IMR-90 (cell line): ENCODE measurements around the gene SLC6A9. TPM values are rescaled to one million over a fixed set of nuclear protein-coding genes. Genes with fewer than 3 reads are reported as not detected.
A peak's percentile ranks its signal among the peaks of the same experiment; 100 is the strongest.

Experiments used
- ATAC-seq: fragments of 200-7000 bp; cut with Tn5 transposase; 2 replicates; pipeline ENCODE4 v1.9.1; 2020; ENCODE audit warnings: low read depth, mild to moderate bottlenecking, moderate library complexity
- BruUV-seq: library from RNA; stranded (reverse); fragments of 400-500 nt; replicated peaks from 2 replicates; lab custom pipeline; 2021; lab: Mats Ljungman, UMichigan
- CTCF ChIA-PET: fragments of 300-600 bp; formaldehyde crosslinking; extraction: SDS; loops from one replicate; lab custom pipeline; 2021; ENCODE audit warnings: antibody characterized with exemption; lab: Yijun Ruan, JAX
- POLR2A ChIA-PET: fragments of 300-600 bp; sonication (Branson Sonifier 250); formaldehyde crosslinking; loops from one replicate; lab custom pipeline; 2022; ENCODE audit warnings: antibody characterized with exemption; ENCODE audit not compliant: unreplicated experiment; lab: Charles Lee
- DNase-seq: peaks from one replicate; pipeline ENCODE4 v3.0.0; 2013
- H2AFZ ChIP-seq: replicated peaks from 2 replicates; pipeline ENCODE3; 2013; ENCODE audit warnings: low read length, mild to moderate bottlenecking; ENCODE audit not compliant: poor library complexity
- H2AK5ac ChIP-seq: 2 replicates; pipeline ENCODE4 v1.6.1; 2013; ENCODE audit warnings: low read depth, low read length, inconsistent platforms
- H2AK9ac ChIP-seq: replicated peaks from 2 replicates; pipeline ENCODE3; 2013; ENCODE audit warnings: mild to moderate bottlenecking, low read depth, low read length, moderate library complexity; ENCODE audit not compliant: poor library complexity
- H2BK120ac ChIP-seq: 2 replicates; pipeline ENCODE4 v1.6.1; 2013; ENCODE audit warnings: low read depth, low read length, inconsistent platforms
- H2BK15ac ChIP-seq: 3 replicates; pipeline ENCODE4 v1.6.1; 2013; ENCODE audit warnings: low read depth, low read length, inconsistent platforms
- H2BK20ac ChIP-seq: 2 replicates; pipeline ENCODE4 v1.6.1; 2013; ENCODE audit warnings: low read depth, mild to moderate bottlenecking, inconsistent platforms, low read length, moderate library complexity
- H2BK5ac ChIP-seq: 2 replicates; pipeline ENCODE4 v1.6.1; 2013; ENCODE audit warnings: mild to moderate bottlenecking, low read depth, low read length, inconsistent platforms; ENCODE audit not compliant: poor library complexity, severe bottlenecking
- H3K14ac ChIP-seq: replicated peaks from 2 replicates; pipeline ENCODE4 v1.6.1; 2013; ENCODE audit warnings: low read depth, low read length, inconsistent platforms
- H3K18ac ChIP-seq: 2 replicates; pipeline ENCODE4 v1.6.1; 2013; ENCODE audit warnings: low read depth, low read length, control low read depth
- H3K23ac ChIP-seq: 2 replicates; pipeline ENCODE4 v1.6.1; 2013; ENCODE audit warnings: low read depth, low read length, inconsistent platforms
- H3K27ac ChIP-seq: 2 replicates; pipeline ENCODE4 v1.5.1; 2013; ENCODE audit warnings: mild to moderate bottlenecking, control low read depth, low read length; ENCODE audit not compliant: insufficient read depth
- H3K27me3 ChIP-seq: 2 replicates; pipeline ENCODE4 v1.6.1; 2013; ENCODE audit warnings: low read length; ENCODE audit not compliant: control insufficient read depth, insufficient read depth
- H3K36me3 ChIP-seq: 2 replicates; pipeline ENCODE4 v1.6.1; 2013; ENCODE audit warnings: low read length, mixed read lengths; ENCODE audit not compliant: control insufficient read depth, insufficient read depth
- H3K4ac ChIP-seq: 2 replicates; pipeline ENCODE4 v1.6.1; 2013; ENCODE audit warnings: low read depth, low read length, inconsistent platforms
- H3K4me1 ChIP-seq: 2 replicates; pipeline ENCODE4 v1.6.1; 2013; ENCODE audit warnings: low read length, mixed read lengths; ENCODE audit not compliant: control insufficient read depth, insufficient read depth
- H3K4me2 ChIP-seq: 2 replicates; pipeline ENCODE4 v1.6.1; 2013; ENCODE audit warnings: low read depth, mild to moderate bottlenecking, control low read depth, low read length, moderate library complexity
- H3K4me3 ChIP-seq: 2 replicates; pipeline ENCODE4 v1.5.1; 2013; ENCODE audit warnings: low read depth, mild to moderate bottlenecking, control low read depth, low read length, moderate library complexity; ENCODE audit not compliant: insufficient read depth
- H3K56ac ChIP-seq: 2 replicates; pipeline ENCODE4 v1.6.1; 2013; ENCODE audit warnings: low read length, inconsistent platforms; ENCODE audit not compliant: insufficient read depth; ENCODE audit errors: extremely low read depth
- H3K79me1 ChIP-seq, 2 experiments: 2 replicates each; pipeline ENCODE4 v1.6.1; 2013; ENCODE audit warnings: low read length in 2 of 2, inconsistent platforms in 1 of 2, low read depth in 1 of 2
- H3K9ac ChIP-seq: 2 replicates; pipeline ENCODE4 v1.6.1; 2013; ENCODE audit warnings: low read depth, low read length, control low read depth
- H3K9me1 ChIP-seq: 2 replicates; pipeline ENCODE4 v1.6.1; 2013; ENCODE audit warnings: low read length, inconsistent platforms; ENCODE audit not compliant: insufficient read depth
- H3K9me3 ChIP-seq: 2 replicates; pipeline ENCODE4 v1.6.1; 2013; ENCODE audit warnings: low read length; ENCODE audit not compliant: control insufficient read depth, insufficient read depth
- H4K20me1 ChIP-seq: 2 replicates; pipeline ENCODE4 v1.6.1; 2013; ENCODE audit warnings: low read length, inconsistent platforms; ENCODE audit not compliant: insufficient read depth
- H4K5ac ChIP-seq: 2 replicates; pipeline ENCODE4 v1.6.1; 2013; ENCODE audit warnings: mild to moderate bottlenecking, low read depth, low read length, control low read depth
- H4K8ac ChIP-seq, 2 experiments: 2 replicates each; pipeline ENCODE4 v1.6.1; 2013; ENCODE audit warnings: low read depth in 2 of 2, low read length in 2 of 2, control low read depth in 1 of 2, inconsistent platforms in 1 of 2
- H4K91ac ChIP-seq: 2 replicates; pipeline ENCODE4 v1.6.1; 2013; ENCODE audit warnings: low read depth, low read length, inconsistent platforms; ENCODE audit not compliant: insufficient read depth
- CEBPB ChIP-seq: IDR thresholded peaks from 2 replicates; pipeline ENCODE4 v1.6.1; 2012; ENCODE audit warnings: low read depth, low read length, improper control_type of control experiment
- RFX5 ChIP-seq: IDR thresholded peaks from 2 replicates; pipeline ENCODE4 v1.8.0; 2012; ENCODE audit warnings: low read depth, mild to moderate bottlenecking, low read length, moderate library complexity
- WGBS, 2 experiments: methylation state at CpG; one replicate each; pipeline versions ENCODE4 v1.1.5 to v1.1.7; 2013; ENCODE audit warnings: missing lambda C conversion rate in 2 of 2; ENCODE audit not compliant: insufficient read length in 1 of 2; ENCODE audit errors: extremely low coverage in 2 of 2; 5-methylcytosine and 5-hydroxymethylcytosine counted together
- dilution Hi-C: fragments of 300-500 bp; cut with HindIII; formaldehyde crosslinking; loops from one replicate; pipeline ENCODE4 v1.14.3; 2018; ENCODE audit warnings: low sequenced_read_pairs; ENCODE audit not compliant: unreplicated experiment
- in situ Hi-C: fragments of 300-500 bp; cut with MboI; formaldehyde crosslinking; loops from 3 replicates; pipeline ENCODE4 v1.14.3; 2019; ENCODE audit warnings: low sequenced_read_pairs, inconsistent platforms, mixed read lengths
- intact Hi-C: fragments of 100-400 bp; cut with micrococcal nuclease; formaldehyde crosslinking; loops from 2 replicates; pipeline ENCODE4 v1.10.0; 2022
- polyA plus RNA-seq, 3 experiments: library from polyadenylated mRNA; depleted of rRNA; stranded (reverse); fragments of >200 nt; gene quantifications; 2 replicates each; pipeline ENCODE4 v1.2.3, GENCODE V29; 2012; ENCODE audit warnings: low replicate concordance in 1 of 3
- total RNA-seq: library from RNA; depleted of rRNA; stranded (reverse); fragments of >200 nt; gene quantifications from 2 replicates; pipeline ENCODE4 v1.2.3, GENCODE V29; 2012

Gene SLC6A9
- total and polyA plus RNA-seq, 2 of the 4 experiments (the other 2 are of a cell fraction): 2.0 to 6.6 TPM

GRCh38 chr1:43982808-43983207 is 48.5 kb downstream of the SLC6A9 start:
- dilution Hi-C loops (no loop called here), in situ Hi-C loops (no loop called here), intact Hi-C loops (no loop called here)
- Histone ChIP-seq H3K9me3 (no peaks in the 10 kb centered on the region), H4K5ac (no peak overlapping the region), H3K23ac (0 out of 2 replicates have a peak overlapping the region, but pooled peaks have one; percentile 26), H4K8ac (no peak overlapping the region), H2BK20ac (no peak overlapping the region), H3K79me1 (peaks cover 31 to 67% of the 10 kb centered on the region in 2 experiments), H2BK120ac (no peak overlapping the region), H3K56ac (no peak overlapping the region), H3K27ac (no peak overlapping the region), H3K18ac (no peak overlapping the region), H3K36me3 (peaks cover 40% of the 10 kb centered on the region), H3K4me2 (no peak overlapping the region), H2BK15ac (no peak overlapping the region), H2AFZ (no peak overlapping the region), H3K14ac (no peak overlapping the region), H2AK5ac (no peak overlapping the region), H4K20me1 (peaks cover 45% of the 10 kb centered on the region), H2AK9ac (no peak overlapping the region), H2BK5ac (no peak overlapping the region), H3K4me3 (no peak overlapping the region), H4K91ac (no peak overlapping the region), H3K4ac (no peak overlapping the region), H3K9me1 (peaks cover 42% of the 10 kb centered on the region), H3K27me3 (no peaks in the 10 kb centered on the region), H3K9ac (no peak overlapping the region), H3K4me1 (peaks cover 28% of the 10 kb centered on the region)
- ATAC-seq (no peak), DNase-seq (no peak)
- WGBS, 2 experiments: 94% methylated on average over 7 of the region's 15 CpGs; no CpG with 5 or more reads in 1 of the 2 experiments
- no peak for TF ChIP-seq RFX5
- TF ChIP-seq CEBPB: 0 out of 2 replicates have a peak, but pooled peaks have one; percentile 25
- BruUV-seq: no TSS peak
- POLR2A ChIA-PET: no interaction called here
- CTCF ChIA-PET: no interaction called here
